Measurements from ENCODE around the gene NKD2.

DNA sequence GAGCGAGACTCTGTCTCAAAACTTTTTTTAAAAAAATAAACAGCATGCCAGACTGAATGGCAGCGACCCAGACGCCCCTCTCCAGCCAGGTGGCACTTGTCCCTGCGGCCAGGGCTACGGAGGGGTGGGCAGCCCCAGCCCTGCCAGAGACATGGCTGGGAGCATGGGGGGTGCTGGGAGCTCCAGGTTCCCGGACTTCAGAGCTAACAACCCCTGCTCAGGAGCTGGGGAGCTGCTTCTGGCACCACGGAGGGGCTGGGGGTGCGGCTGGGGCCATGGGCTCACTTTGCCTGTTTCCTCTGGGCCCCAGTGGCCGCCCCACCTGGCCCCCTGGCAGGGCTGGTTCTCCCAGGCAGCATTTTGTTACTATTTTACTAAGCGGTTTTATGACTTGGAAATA lies 53.3 kb downstream of the NKD2 start:
- TF ChIP-seq, protein P1, sequence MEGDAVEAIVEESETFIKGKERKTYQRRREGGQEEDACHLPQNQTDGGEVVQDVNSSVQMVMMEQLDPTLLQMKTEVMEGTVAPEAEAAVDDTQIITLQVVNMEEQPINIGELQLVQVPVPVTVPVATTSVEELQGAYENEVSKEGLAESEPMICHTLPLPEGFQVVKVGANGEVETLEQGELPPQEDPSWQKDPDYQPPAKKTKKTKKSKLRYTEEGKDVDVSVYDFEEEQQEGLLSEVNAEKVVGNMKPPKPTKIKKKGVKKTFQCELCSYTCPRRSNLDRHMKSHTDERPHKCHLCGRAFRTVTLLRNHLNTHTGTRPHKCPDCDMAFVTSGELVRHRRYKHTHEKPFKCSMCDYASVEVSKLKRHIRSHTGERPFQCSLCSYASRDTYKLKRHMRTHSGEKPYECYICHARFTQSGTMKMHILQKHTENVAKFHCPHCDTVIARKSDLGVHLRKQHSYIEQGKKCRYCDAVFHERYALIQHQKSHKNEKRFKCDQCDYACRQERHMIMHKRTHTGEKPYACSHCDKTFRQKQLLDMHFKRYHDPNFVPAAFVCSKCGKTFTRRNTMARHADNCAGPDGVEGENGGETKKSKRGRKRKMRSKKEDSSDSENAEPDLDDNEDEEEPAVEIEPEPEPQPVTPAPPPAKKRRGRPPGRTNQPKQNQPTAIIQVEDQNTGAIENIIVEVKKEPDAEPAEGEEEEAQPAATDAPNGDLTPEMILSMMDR (IDR thresholded peaks at IDR 0.05): no peak
- no peak for TF ChIP-seq POLR2A (IDR thresholded peaks at IDR 0.05)

Data from adrenal gland (tissue), 5 donors.